Activated CD4-positive, alpha-beta memory T cell treated with anti-CD3 and anti-CD28 coated beads for 36 hours (primary cell): Measurements from ENCODE around the gene MTM1. TPM values are rescaled to one million over a fixed set of nuclear protein-coding genes. Genes with fewer than 3 reads are reported as not detected.

Experiments used
- CTCF ChIA-PET: fragments of 350-600 bp; sonication (Branson Sonifier 250); formaldehyde crosslinking; loops from one replicate; lab custom pipeline; 2021; ENCODE audit warnings: antibody characterized with exemption, inconsistent platforms; lab: Charles Lee
- POLR2A ChIA-PET: fragments of 350-600 bp; sonication (Branson Sonifier 250); formaldehyde crosslinking; loops from one replicate; lab custom pipeline; 2021; ENCODE audit warnings: antibody characterized with exemption; lab: Charles Lee
- DNase-seq: peaks from one replicate; pipeline ENCODE4 v3.0.0-alpha.2; 2020
- H3K27ac Mint-ChIP-seq: one replicate; pipeline ENCODE4 v1.8.0; 2021; ENCODE audit warnings: mixed read lengths
- H3K27me3 Mint-ChIP-seq: one replicate; pipeline ENCODE4 v1.8.0; 2021; ENCODE audit warnings: mixed read lengths
- H3K36me3 Mint-ChIP-seq: one replicate; pipeline ENCODE4 v1.8.0; 2021; ENCODE audit warnings: mixed read lengths
- H3K4me1 Mint-ChIP-seq: one replicate; pipeline ENCODE4 v1.8.0; 2021; ENCODE audit warnings: low read depth, mixed read lengths
- H3K4me3 Mint-ChIP-seq: one replicate; pipeline ENCODE4 v1.8.0; 2021; ENCODE audit warnings: mild to moderate bottlenecking, mixed read lengths
- H3K9me3 Mint-ChIP-seq: one replicate; pipeline ENCODE4 v1.8.0; 2021; ENCODE audit warnings: mixed read lengths
- intact Hi-C: fragments of 100-400 bp; cut with micrococcal nuclease; formaldehyde crosslinking; loops from one replicate; pipeline ENCODE4 v1.15.1; 2023
- total RNA-seq, 2 experiments: library from RNA; stranded (reverse); gene quantifications; one replicate each; pipeline ENCODE4 v1.2.3, GENCODE V29; 2021

MTM1 gene
- total RNA-seq, 2 experiments from 2014 or later, result 24.4 to 24.6 TPM

DNA sequence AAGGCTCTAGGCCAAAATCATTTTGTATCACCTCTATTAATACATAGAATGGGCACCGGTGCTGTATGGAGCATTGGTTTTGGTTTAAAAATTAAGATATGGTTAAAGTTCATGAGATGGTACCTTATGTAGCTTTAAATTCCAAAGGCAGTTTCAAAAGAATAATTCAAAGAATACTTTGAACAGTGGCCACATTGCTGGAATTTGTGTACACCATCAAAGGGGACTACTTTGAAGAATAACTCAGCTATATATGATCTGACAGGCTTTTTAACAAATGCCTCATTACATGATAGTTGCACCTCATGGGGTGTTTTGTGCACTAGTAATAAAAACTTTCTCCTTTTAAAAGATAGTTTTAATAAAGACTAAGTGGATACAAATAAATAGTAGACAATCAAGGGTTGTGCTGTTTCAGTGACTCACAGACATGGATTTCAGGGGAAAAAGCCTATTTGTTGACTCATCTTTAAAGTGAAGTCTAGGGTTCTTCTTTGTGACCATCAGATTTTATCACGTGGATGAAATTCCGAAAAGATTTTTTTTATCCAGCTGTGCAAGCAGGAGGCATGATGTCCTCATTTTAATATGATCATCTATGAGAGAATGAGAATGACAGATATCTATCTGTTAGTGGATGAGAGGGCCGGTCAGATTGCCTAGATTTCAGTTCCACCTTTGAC, 12.8 kb downstream of the MTM1 start:
- POLR2A ChIA-PET, result no interaction called here
- H3K4me1 Mint-ChIP-seq, result peaks cover 68% of the 10 kb centered on the region

DNA sequence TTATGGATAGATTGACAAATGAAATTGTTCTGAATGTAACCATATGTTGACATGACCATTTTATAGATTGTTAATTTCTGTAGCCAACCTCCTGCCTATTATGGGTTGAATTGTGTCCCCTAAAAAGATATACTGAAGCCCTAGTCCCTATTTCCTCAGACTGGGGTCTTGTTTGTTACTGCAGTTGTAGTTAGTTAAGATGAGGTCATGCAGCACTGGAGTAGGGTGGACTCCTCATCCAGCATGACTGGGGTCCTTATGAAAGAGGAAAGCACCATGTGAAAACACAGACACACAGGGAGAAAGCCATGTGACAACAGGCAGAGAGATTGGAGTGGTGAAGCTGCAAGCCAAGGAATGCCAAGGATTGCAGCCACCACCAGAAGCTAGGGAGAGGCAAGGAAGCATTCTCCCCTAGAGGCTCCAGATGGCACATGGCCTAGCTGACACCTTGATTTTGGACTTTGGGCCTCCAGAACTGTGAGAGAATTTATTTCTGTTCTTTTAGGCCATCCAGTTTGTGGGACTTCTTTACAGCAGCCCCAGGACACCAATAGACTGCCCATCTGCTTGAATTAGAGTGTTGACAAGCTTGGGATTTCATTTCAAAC, 14.0 kb downstream of the MTM1 start:
- POLR2A ChIA-PET, result interaction anchor here (0.7 kb wide), 1 partner anchor 12 kb away, joined by 3 read pairs; no protein-coding TSS in a partner anchor
- Mint-ChIP-seq H3K9me3 (no peaks in the 10 kb centered on the region), H3K27me3 (no peaks in the 10 kb centered on the region), H3K27ac (no peak overlapping the region), H3K4me3 (no peak overlapping the region), H3K4me1 (peaks cover 64% of the 10 kb centered on the region), H3K36me3 (peaks cover 1% of the 10 kb centered on the region)
- CTCF ChIA-PET, result no interaction called here
- intact Hi-C loops, result no loop called here
- DNase-seq, result no peak

More for the DNA sequence above, 12.8 kb downstream of the MTM1 start:
- intact Hi-C loops, result no loop called here
- CTCF ChIA-PET, result no interaction called here
- peaks cover 1% of the 10 kb centered on the region for H3K36me3 Mint-ChIP-seq
- no peaks in the 10 kb centered on the region for H3K27me3 Mint-ChIP-seq
- H3K9me3 Mint-ChIP-seq, result no peaks in the 10 kb centered on the region
- H3K4me3 Mint-ChIP-seq, result no peak overlapping the region
- no peak overlapping the region for H3K27ac Mint-ChIP-seq
- no peak for DNase-seq

DNA sequence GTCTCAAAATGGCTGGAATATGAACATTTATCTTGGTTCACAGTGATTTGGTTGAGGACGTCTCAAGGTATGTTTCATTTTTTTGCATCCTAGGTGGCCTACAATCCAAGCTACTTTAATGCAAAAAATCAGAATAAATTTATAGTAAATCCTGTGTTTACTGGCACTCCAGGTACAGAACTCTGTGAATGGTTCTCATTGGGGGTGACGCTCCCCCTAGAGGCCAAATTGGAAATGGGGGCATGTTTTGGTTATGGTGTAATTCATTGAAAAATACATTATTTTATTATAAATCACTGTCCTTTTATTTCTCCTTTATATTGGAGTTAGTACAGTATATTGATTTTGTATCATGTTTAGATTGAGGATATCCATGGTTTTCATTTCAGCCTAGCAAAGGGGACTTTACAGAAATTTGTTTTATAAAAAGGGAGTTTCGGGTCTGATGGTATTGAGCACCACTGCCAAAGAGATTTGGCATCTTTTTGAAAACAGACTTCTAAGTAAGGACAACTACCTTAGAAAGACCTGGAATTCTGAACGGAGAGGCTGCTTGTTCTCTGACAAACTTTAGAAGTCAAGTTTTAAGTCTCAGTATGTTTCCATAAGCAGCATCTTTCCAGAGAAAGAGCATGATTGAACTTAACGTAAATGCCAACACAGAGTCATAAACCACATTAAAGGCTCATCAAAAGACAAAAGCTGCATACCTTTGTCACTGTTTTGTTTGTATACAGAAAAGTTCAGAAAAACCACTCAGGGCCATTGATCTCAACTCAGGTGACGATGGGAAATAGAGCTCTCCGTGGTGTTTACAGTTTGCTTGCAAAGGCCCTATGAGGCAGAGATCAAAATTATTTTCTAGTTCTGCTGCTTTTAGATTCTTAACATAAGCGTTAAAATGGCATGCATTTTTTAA, 19.4 kb downstream of the MTM1 start:
- CTCF ChIA-PET, result interaction anchor here (0.6 to 1.9 kb wide), 8 partner anchors 9 to 137 kb away, joined by 3 to 8 read pairs (median 4); no protein-coding TSS in a partner anchor

DNA sequence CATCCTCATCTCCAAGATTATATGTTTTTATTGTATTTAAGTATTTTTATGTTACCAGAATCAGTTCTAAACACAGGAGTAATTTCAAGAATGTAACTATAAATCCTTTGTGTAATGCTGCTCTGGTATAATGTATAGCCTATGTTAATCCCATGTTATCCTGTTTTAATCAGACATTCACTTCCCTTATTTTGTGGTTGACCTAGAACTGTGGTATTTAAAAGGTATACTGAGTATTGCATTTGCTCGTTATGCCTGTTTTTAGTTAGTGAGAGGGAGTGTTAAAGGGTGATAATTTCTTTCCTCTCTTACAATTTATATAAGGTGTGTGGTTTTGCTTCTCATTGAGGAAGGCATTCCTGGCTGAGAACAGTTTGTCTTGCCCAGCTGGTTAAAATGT, 26.2 kb downstream of the MTM1 start:
- peaks cover 5% of the 10 kb centered on the region for H3K4me1 Mint-ChIP-seq
- H3K9me3 Mint-ChIP-seq, result no peaks in the 10 kb centered on the region
- POLR2A ChIA-PET, result interaction anchor here (0.6 kb wide), 1 partner anchor 22 kb away, joined by 3 read pairs; no protein-coding TSS in a partner anchor
- no peaks in the 10 kb centered on the region for H3K27me3 Mint-ChIP-seq
- DNase-seq, result no peak
- peaks cover 3% of the 10 kb centered on the region for H3K36me3 Mint-ChIP-seq
- no peak overlapping the region for H3K27ac Mint-ChIP-seq
- intact Hi-C loops, result no loop called here
- H3K4me3 Mint-ChIP-seq, result no peak overlapping the region
- CTCF ChIA-PET, result no interaction called here

More for the DNA sequence above, 19.4 kb downstream of the MTM1 start:
- Mint-ChIP-seq H3K27me3 (no peaks in the 10 kb centered on the region), H3K27ac (no peak overlapping the region), H3K4me3 (no peak overlapping the region), H3K4me1 (peaks cover 39% of the 10 kb centered on the region), H3K36me3 (no peaks in the 10 kb centered on the region), H3K9me3 (no peaks in the 10 kb centered on the region)
- POLR2A ChIA-PET, result no interaction called here
- peak; percentile 46 for DNase-seq
- intact Hi-C loops, result loop anchor here (5.0 kb wide), 1 partner anchor 41 kb away; no protein-coding TSS in a partner anchor

DNA sequence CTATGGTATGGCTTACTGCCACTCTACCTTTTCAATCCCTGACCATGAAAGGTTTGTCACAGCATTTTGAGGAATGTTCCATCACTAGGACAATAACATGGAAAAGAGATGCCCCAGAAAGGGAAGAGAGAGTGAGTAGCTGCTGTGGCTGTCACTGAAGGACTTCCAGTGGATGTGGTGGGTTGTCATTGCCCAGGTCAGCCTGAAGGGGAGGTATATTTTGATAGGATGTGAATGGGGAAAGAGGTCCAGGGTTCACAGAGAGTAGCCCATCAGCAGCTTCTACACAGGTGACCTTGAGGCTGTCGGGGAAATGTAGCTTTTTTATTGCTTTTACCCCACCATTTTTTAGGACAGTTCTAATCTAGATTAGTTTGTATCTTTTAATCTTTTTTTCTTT, 30.8 kb downstream of the MTM1 start:
- ChIA-PET CTCF (interaction anchor here (0.9 kb wide), 1 partner anchor 9 kb away, joined by 3 read pairs; no protein-coding TSS in a partner anchor), POLR2A (no interaction called here)
- H3K27ac Mint-ChIP-seq, result no peak overlapping the region
- no peak overlapping the region for H3K4me3 Mint-ChIP-seq
- no peaks in the 10 kb centered on the region for H3K9me3 Mint-ChIP-seq
- H3K36me3 Mint-ChIP-seq, result peaks cover 22% of the 10 kb centered on the region
- peaks cover 11% of the 10 kb centered on the region for H3K4me1 Mint-ChIP-seq
- no peak for DNase-seq
- no peaks in the 10 kb centered on the region for H3K27me3 Mint-ChIP-seq
- intact Hi-C loops, result no loop called here

DNA sequence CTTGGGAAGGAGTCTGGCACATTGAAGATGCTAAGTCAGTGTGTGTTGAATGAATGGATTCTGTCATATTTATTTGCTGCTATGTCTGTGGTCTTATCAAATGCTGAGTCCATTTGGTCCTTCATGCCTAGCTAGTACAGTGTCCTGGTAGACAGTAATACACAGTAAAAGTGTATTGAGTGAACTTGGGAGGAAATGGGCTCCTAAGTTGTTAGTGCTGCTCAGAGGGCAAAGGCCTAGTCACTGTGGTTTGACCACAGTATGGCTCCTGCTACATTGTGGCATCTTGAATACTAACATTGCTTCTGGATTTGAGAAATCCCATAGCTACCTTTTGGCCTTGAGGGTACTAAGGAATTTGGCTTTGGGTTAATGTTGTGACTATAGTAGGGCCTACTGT, 33.9 kb downstream of the MTM1 start:
- ChIA-PET CTCF (no interaction called here), POLR2A (no interaction called here)
- H3K4me3 Mint-ChIP-seq, result no peak overlapping the region
- no peaks in the 10 kb centered on the region for H3K9me3 Mint-ChIP-seq
- DNase-seq, result no peak
- intact Hi-C loops, result no loop called here
- H3K36me3 Mint-ChIP-seq, result peaks cover 22% of the 10 kb centered on the region
- H3K27me3 Mint-ChIP-seq, result no peaks in the 10 kb centered on the region
- no peak overlapping the region for H3K27ac Mint-ChIP-seq
- H3K4me1 Mint-ChIP-seq, result peaks cover 11% of the 10 kb centered on the region

DNA sequence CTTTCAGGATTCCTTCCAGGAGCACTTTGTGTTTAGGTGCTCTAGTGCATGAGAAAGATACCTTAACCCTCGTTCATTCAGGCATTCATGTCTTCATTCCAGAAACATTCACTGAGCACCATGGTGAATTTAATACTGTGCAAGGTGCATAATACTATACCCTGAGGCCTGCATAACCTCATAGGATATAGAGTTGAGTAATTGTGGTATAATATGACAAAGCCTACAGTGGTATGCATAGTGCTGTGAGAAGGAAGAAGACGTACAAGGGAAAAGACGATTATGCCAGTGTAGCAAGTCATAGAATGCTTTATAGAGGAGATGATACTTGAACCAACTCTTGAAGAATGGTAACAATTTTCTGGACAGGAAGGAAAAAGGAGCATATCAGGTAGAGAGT, 34.3 kb downstream of the MTM1 start:
- no peak for DNase-seq
- Mint-ChIP-seq H3K36me3 (peaks cover 24% of the 10 kb centered on the region), H3K27me3 (no peaks in the 10 kb centered on the region), H3K4me3 (no peak overlapping the region), H3K4me1 (peaks cover 11% of the 10 kb centered on the region), H3K27ac (no peak overlapping the region), H3K9me3 (no peaks in the 10 kb centered on the region)
- ChIA-PET POLR2A (no interaction called here), CTCF (no interaction called here)
- intact Hi-C loops, result no loop called here

DNA sequence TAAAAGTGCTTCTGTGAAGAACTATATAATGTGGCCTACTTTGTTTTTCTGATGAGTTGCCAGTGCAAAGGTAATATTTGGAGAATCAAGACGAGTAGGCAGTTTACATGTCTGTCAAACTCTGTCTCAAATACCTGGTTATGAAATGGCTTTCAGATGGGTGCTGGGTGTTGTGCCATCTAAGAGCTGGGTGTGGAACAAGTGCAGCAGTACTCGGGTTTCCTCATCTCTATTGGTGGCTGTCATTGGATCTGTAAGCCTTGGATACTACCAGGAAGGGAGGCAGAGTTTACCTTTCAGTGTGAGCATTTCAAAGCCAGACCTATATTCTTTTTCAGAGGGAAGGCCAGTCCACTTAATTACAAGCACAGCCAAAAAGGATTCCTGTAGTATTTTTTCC, 37.2 kb downstream of the MTM1 start:
- Mint-ChIP-seq H3K27me3 (no peaks in the 10 kb centered on the region), H3K4me1 (peaks cover 14% of the 10 kb centered on the region), H3K27ac (no peak overlapping the region), H3K4me3 (no peak overlapping the region), H3K36me3 (peaks cover 21% of the 10 kb centered on the region), H3K9me3 (no peaks in the 10 kb centered on the region)
- ChIA-PET POLR2A (no interaction called here), CTCF (no interaction called here)
- intact Hi-C loops, result no loop called here
- no peak for DNase-seq

DNA sequence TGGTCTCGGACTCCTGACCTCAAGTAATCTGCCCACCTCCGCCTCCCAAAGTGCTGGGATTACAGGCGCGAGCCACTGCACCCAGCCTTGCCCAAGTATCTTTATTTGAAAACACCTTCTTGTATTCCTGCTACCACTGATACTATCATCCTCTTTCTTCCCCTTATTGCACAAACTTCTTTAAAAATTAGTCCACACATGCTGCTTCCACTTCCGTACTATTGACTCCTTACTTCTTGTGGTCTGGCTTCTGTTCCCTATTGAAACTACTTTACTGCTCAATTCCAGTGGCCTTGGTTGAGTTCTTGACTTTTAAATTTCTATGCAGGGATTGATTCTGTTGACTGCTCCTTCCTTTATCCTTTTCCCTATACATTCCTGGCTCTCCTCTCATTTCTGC, 38.8 kb downstream of the MTM1 start:
- no peak for DNase-seq
- H3K36me3 Mint-ChIP-seq, result peaks cover 14% of the 10 kb centered on the region
- H3K27ac Mint-ChIP-seq, result no peak overlapping the region
- no peaks in the 10 kb centered on the region for H3K27me3 Mint-ChIP-seq
- H3K9me3 Mint-ChIP-seq, result no peaks in the 10 kb centered on the region
- intact Hi-C loops, result no loop called here
- ChIA-PET POLR2A (no interaction called here), CTCF (interaction anchor here (1.1 kb wide), 1 partner anchor 8 kb away, joined by 3 read pairs; no protein-coding TSS in a partner anchor)
- H3K4me1 Mint-ChIP-seq, result peaks cover 12% of the 10 kb centered on the region
- no peak overlapping the region for H3K4me3 Mint-ChIP-seq

DNA sequence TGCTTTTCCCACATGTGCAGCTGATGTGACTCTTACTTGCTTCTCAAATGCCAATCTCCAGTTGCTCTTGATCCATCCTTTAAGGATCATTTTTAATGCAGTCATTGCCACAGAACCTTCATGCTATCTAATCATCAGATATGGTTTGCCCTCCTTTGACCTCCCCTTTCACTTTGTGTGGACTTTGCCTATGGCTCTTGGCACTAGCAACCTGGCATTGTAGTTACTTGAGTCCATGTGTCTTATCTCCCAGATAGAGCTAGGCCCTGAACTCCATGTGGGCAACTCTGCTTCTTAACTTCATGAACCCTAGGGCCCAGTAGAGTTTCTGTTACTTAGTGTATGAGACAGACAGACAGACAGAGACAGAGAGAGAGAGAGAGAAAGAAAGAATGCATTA, 41.6 kb downstream of the MTM1 start:
- Mint-ChIP-seq H3K27me3 (no peaks in the 10 kb centered on the region), H3K9me3 (no peaks in the 10 kb centered on the region), H3K4me1 (peaks cover 3% of the 10 kb centered on the region), H3K4me3 (no peak overlapping the region), H3K36me3 (peaks cover 12% of the 10 kb centered on the region), H3K27ac (peak overlapping the region; percentile 45)
- CTCF ChIA-PET, result no interaction called here
- intact Hi-C loops, result no loop called here
- POLR2A ChIA-PET, result no interaction called here
- DNase-seq, result no peak

DNA sequence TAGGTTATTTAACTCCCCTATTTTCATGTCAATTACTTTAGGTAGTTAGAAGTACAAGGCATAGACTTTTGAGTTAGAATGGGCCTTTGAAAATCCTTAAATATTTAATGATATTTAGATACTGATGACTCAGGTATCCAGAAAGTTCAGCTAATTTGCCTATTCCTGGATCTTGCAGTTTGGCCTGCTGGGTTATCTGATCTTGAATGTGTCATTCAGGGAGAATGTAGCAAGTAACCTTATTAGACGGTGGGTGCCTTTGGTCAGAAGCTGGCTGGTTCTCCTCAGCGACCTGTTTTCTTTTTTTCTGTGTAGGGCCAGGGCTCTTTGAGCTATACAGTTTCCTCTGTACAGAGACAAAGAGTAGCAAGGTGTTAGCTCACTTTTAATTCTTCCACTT, 42.0 kb downstream of the MTM1 start:
- H3K27ac Mint-ChIP-seq, result no peak overlapping the region

DNA sequence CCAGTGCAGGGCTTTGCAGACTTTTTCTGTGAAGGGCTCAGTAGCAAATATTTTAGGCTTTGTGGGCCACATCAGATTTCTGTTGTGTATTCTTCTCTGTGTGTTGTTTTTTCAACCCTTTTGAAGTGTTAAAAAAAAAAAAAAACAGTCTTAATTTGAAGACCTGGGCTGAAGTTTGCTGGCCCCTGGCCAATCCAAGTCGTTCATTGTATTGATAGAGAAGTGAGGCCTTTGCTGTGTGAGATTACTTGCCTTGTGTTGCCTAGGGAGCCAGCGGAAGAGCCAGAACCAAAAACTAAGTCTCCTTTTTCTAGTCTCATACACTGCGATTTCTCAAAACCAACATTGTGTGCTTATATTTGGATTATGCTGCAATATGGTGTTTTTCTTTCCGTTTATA, 46.9 kb downstream of the MTM1 start:
- Mint-ChIP-seq H3K4me1 (no peaks in the 10 kb centered on the region), H3K4me3 (no peak overlapping the region), H3K27ac (no peak overlapping the region), H3K27me3 (no peaks in the 10 kb centered on the region), H3K9me3 (no peaks in the 10 kb centered on the region), H3K36me3 (peaks cover 9% of the 10 kb centered on the region)
- intact Hi-C loops, result no loop called here
- no peak for DNase-seq
- CTCF ChIA-PET, result interaction anchor here (0.6 kb wide), 2 partner anchors 507 to 786 kb away, joined by 3 read pairs; no protein-coding TSS in a partner anchor
- POLR2A ChIA-PET, result no interaction called here

More for the DNA sequence above, 42.0 kb downstream of the MTM1 start:
- Mint-ChIP-seq H3K9me3 (no peaks in the 10 kb centered on the region), H3K4me1 (peaks cover 3% of the 10 kb centered on the region), H3K4me3 (no peak overlapping the region), H3K36me3 (peaks cover 12% of the 10 kb centered on the region), H3K27me3 (no peaks in the 10 kb centered on the region)
- CTCF ChIA-PET, result no interaction called here
- no peak for DNase-seq
- POLR2A ChIA-PET, result no interaction called here
- intact Hi-C loops, result no loop called here
